Cardiac fibroblast (primary cell): ENCODE measurements around the gene GLI2.

Experiments used
- DNase-seq, 2 donors: peaks; one replicate each; pipeline versions ENCODE4 v3.0.0 to v3.0.0-alpha.2; 2010; ENCODE audit warnings: low read depth in 2 of 2
- H3K4me3 ChIP-seq, 2 donors: replicated peaks in 1 of 2; 1 replicate in 1 of 2; 2 replicates in 1 of 2; pipeline ENCODE4 v1.5.1; 2011; ENCODE audit warnings: low read depth in 2 of 2, low read length in 2 of 2, mild to moderate bottlenecking in 2 of 2, moderate library complexity in 1 of 2
- CTCF ChIP-seq: IDR thresholded peaks from one replicate; pipeline ENCODE4 v1.5.1; 2011; ENCODE audit warnings: low read depth, mild to moderate bottlenecking, low read length, inconsistent platforms

GLI2 gene

GRCh38 chr2:120760446-120761135 is 24.9 kb downstream of the GLI2 start:
- peak in 1 of 2 donors; percentile 67 for DNase-seq
- H3K4me3 ChIP-seq = no peak overlapping the region
- TF ChIP-seq CTCF = no peak

GRCh38 chr2:120761164-120761861 is 25.6 kb downstream of the GLI2 start:
- no peak for TF ChIP-seq CTCF
- H3K4me3 ChIP-seq = no peak overlapping the region
- DNase-seq = no peak

GRCh38 chr2:120761911-120762310 is 26.2 kb downstream of the GLI2 start:
- no peak for DNase-seq
- H3K4me3 ChIP-seq = no peak overlapping the region
- no peak for TF ChIP-seq CTCF

- no peak for DNase-seq
- TF ChIP-seq CTCF = no peak
- H3K4me3 ChIP-seq = no peak overlapping the region
Observed at GRCh38 chr2:120762341-120763061, 26.8 kb downstream of the GLI2 start.

- no peak overlapping the region for H3K4me3 ChIP-seq
- peak; percentile 45 to 54 for DNase-seq
- no peak for TF ChIP-seq CTCF
Observed at GRCh38 chr2:120763508-120763907, 27.8 kb downstream of the GLI2 start.

- TF ChIP-seq CTCF = no peak
- no peak overlapping the region for H3K4me3 ChIP-seq
- DNase-seq = no peak
Observed at GRCh38 chr2:120763931-120764330, 28.3 kb downstream of the GLI2 start.
